NCI-H2081 (cell line): ENCODE measurements around the gene PSG5.
"Not testable (repeated sequence)": the region's sequence is repeated elsewhere in the genome, so short reads cannot be mapped to it uniquely, and the experiment has no call there.

ENCODE experiments used
- DNase-seq, 2 experiments: peaks; one replicate each; lab custom pipeline; 2025; lab: John Stamatoyannopoulos, UW

PSG5 gene

GRCh38 chr19:43186311-43186935 lies at the start of gene PSG5:
PSG5 (minus strand) TSS chr19:43186536; CDS start chr19:43186405, 131 bp downstream.
- DNase-seq: not testable (repeated sequence)

DNA sequence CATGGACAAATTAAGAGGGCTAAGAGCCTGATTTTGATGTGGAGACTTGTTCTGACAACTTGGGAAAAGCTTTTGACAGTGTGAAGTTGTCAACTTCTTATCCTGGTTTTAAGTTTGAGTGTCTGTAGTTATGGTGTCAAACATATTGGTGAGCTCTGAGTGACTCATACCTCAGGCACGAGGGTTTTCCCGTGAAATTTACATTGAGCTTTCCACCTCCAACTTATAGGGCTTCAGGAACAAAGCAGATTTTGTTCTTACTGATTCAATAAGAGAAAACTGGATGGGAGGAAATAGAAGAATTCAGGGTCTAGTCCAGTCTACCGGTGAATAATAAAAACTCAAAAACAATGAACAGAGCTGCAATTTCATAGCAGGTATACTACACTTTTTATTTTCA lies 49.4 kb upstream of the PSG5 start:
- DNase-seq: not testable (repeated sequence)

GRCh38 chr19:43229315-43229714 lies 43.0 kb upstream of the PSG5 start:
- DNase-seq: no peak

GRCh38 chr19:43228730-43229129 lies 42.4 kb upstream of the PSG5 start:
- DNase-seq: not testable (repeated sequence)

DNA sequence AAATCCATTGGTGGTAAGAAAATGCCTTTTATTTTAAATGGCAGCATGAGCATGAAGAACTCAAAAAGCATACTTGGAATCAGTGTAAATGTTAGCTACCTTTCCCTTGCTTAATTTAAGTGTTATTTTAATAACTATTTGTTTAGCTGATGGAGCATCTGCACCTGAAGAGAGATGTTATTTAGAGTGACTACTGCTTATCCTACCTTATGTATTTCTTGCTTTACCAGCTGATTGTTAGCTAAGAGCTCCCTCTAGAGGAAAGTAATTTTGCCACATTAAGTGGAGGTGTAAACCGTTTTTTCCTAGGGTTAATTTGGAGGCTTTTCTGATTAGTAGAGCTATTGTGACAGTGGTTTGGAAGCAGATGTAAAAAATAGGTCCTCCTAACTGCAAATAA lies 40.6 kb upstream of the PSG5 start:
- DNase-seq: not testable (repeated sequence)

DNA sequence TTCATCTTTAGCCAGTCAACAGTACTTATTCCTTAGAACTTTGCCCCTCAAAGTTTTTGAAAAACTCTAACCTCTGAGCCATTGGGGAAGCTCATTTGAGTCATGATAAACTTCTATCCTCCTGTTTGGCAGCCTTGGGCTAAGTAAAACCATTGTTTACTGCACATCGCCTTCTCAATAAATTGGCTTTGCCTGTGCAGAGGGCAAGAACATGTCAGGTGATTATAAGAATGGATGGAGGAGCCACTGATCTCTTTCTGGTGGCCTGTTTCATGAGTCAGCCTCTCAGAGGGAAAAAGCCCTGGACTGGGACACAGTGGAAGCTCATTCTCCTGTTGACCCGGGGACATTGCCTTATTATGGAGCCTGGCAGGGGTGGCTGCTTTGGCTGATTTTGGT lies 38.5 kb upstream of the PSG5 start:
- no peak for DNase-seq

DNA sequence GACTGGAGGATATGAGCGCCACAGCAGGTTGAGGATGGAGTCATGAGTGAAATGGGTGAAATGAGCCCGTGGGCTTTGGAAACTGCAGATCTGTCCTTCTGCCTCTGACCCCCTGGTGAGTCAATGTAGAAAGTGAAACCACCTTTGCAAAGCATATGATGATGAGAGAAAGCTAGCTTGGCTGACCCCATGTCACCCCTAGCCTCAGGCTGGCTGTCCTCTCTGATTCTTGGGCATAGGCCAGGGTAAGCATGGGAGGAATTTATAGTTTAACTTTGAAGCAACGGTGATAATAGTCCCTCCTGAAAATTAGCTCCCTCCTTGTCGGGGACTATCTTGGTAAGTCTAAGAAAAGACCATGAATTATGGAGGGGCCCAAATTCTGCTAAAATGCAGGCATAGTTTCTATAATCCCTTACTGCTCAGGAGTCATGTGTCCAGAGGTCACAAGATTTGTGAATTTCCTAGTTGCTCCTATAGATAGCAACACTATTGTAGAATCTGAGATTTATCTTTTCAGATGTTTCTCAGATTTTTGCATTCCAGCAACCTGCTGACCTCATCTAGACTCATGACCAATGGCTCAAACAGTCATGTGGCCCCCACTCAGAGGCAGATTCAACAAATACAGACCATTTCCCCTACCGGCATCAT lies 38.0 kb upstream of the PSG5 start:
- not testable (repeated sequence) for DNase-seq

DNA sequence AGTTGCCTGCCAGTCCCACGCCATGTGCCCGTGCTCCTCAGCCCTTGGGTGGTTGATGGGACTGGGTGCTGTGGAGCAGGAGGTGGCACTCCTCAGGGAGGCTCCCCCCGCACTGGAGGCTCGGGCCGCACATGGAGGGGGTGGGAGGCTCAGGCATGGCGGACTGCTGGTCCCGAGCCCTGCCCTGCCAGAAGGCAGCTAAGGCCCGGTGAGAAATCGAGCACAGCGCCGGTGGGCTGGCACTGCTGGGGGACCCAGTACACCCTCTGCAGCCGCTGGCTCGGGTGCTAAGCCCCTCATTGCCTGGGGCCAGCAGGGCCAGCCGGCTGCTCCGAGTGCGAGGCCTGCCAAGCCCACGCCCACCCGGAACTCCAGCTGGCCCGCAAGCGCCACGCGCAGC lies 35.6 kb upstream of the PSG5 start:
- DNase-seq: not testable (repeated sequence)

DNA sequence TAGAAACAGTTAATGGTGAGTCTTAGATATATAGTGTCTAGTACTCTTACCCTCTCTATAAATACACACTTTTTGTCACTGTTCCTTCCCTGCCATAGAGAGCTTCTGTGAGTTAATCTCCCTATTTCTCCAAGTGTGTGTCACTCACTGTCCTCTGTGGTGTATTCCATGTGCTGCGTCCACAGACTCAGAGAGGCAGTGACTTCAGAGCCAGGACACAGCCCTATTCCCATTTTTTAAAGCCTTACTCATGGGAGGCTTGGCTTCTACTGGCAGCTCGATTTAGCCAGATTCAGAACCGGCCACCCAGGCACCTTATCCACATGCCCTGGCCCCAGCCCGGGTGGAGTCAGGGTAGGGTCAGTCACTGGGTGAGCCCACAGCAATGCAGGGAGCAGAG lies 32.8 kb upstream of the PSG5 start:
- DNase-seq: not testable (repeated sequence)

GRCh38 chr19:43215881-43216280 lies 29.5 kb upstream of the PSG5 start:
- not testable (repeated sequence) for DNase-seq

GRCh38 chr19:43207991-43208390 lies 21.7 kb upstream of the PSG5 start:
- DNase-seq: no peak

DNA sequence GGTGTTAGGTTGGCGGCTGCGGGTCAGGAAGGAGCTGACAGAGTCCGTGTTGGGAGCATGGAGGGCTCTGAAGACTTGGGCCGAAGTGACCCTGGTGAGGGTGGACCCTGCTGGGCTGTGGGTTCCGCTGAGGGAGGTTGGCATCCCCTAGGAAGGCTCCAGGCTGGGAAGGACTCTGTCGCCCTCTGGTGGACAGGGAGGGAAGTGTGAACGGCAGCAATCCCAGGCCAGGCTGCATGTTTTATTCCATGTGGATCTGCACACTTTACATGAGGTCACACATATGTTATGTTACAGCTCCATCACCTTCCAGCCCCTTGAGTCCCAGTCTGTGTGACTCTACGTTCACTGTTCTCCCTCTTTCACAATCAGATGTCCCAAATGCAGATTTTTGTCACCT lies 20.8 kb upstream of the PSG5 start:
- DNase-seq: not testable (repeated sequence)

DNA sequence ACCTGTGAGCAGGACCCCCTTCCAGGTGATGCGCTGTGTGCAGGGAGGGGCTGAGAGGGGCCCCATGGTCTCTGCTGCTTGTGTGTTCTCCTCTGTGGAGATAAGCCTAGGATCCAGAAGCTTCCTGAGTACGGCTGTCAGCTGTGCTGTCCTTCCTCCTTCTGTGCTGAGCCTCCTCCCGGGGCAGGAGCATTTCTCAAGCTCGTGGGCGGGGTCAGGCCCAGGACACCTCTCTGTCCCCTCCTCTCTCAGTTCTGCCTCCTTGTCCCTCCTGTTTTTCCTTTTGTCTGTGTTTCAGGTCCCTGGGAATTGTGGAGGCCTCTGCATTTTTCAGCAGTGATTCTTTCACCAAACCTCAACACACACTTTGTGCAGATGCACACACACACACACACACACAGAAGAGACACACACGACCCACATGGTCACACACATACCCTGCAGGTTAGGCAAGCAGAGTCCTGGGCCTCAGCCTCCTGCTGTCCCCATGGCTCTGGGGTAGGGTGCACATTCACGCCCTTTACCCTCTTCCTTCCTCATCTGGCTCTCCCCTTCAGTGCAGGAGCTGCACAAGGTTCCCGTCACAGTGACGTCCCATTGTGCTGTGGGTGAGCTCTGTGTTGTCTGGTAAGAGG lies 19.3 kb upstream of the PSG5 start, which contains the start of gene PSG4:
PSG4 (minus strand) TSS at position 168 of the 635 bp plus-strand sequence; CDS start at position 66, 102 bp downstream.
- not testable (repeated sequence) for DNase-seq

DNA sequence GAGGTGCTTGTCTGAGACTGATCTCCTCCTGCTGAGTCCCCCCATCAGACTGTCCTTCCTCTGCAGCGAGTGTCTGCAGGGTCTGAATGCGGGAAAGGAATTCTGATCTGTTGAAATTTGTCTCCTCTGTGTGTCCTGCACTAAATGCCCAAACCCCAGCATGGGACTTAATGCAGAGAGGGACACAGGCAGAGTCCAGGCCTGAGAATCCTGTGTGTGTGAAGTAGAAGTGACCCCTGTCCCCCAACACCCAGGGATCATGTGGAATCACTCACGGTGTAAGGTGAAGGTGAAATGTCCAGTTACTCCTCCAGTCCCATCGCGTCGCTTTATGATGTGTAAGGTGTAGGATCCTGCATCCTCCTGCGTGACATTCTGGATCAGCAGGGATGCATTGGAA lies 17.3 kb upstream of the PSG5 start:
- DNase-seq: not testable (repeated sequence)

- DNase-seq: not testable (repeated sequence)
These were observed 15.6 kb upstream of the PSG5 start for GRCh38 chr19:43201891-43202290.

- DNase-seq: not testable (repeated sequence)
These were observed 15.0 kb upstream of the PSG5 start for GRCh38 chr19:43201337-43201801.

DNA sequence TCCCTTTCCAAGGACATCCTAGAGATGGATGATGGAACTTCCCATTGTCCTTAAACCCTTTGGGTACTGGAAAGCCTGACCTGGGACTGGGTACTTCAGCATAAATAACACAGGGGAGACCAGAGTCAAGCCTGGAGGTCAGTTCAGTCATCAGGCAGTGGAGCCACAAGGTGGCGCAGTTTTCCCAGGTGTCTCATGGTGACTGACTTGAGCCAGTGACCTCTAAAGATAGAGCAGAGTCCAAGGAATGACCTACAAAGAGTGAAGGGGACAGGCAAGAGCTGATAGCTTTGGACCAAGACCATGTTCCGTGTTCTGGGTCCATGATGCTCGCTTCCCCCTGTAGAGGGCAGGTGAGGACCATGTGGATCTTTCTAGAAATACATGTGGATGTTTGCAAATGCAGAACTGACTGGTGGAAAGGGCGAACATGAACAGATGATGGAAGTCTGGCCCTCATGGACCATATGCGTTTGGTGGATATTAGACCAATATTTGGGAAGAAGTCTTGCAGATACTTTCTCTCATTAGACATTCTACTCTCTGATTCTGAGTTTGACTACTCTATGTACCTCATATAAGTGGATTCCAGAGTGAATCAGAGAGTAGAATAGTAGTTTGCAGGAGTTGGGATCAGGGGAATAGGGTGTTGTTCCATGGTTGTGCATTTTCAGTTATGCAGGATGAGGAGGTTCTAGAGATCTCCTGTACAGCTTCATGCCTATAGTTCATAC lies 12.5 kb upstream of the PSG5 start:
- not testable (repeated sequence) for DNase-seq

- not testable (repeated sequence) for DNase-seq
These were observed 11.5 kb upstream of the PSG5 start for GRCh38 chr19:43197666-43198397.

DNA sequence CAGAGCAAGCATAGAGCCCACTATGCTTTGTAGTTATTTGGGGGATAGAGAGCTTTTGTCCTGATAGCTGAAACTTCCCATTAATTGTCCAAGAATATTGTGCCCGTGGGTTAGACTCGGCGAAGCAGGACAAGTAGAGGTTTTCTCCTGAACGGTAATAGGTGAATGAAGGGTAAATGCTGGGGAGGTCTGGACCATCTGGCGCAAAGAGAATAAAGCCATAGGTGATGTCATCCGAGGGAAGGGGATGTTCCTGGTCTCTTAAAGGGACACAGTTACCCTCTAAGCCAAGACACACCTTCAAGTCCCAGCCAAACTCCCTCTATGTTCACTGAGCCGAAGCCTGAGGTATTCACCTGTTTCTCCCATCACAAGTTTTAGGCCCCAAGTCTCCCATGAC lies 8.1 kb upstream of the PSG5 start:
- not testable (repeated sequence) for DNase-seq

DNA sequence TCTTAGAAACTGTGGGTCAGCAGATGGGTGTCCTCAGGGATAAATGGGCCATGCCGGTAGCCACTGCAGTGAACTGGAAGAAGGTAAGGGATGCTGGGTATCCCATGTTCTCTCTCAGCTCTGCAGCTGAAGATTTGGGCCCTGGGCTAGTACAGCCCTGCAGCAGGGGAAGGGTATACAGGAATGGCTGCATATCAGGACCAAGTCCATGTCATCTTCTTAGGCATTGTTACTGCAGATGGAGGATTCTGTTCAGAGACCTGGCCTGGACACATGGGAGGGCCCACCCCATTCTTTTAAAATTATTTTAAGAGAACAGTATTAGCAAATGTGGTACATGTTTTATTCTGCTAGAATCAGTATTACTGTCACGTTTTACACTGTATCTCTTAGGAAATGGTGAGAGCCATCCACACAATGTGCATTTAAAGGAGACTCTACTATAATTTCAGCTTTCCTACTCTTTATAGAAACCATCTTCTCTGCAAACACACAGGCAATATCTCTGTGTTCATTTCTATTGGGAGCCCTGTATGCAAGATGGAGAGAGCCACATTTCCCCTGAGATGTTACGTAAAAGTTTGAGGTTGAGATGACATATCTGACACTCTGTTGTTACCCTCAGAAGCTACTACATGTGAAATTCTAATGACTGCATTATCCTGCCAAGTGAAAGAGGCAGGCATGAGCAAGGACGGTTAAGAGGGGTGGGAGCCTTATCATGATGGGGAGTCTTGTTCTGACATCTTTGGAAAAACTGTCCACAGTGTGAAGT lies 6.2 kb upstream of the PSG5 start:
- not testable (repeated sequence) for DNase-seq

DNA sequence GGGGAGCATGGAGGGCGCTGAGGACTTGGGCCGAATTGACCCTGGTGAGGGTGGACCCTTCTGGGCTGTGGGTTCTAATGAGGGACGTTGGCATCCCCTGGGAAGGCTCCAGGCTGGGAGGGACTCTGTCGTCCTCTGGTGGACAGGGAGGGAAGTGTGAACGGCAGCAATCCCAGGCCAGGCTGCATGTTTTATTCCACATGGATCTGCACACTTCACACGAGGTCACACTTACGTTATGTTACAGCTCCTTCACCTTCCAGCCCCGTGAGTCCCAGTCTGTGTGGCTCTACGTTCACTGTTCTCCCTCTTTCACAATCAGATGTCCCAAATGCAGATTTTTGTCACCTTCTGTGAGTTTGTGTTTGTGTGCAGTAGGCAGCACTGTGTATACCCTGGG lies 1.8 kb upstream of the PSG5 start:
- not testable (repeated sequence) for DNase-seq
